ENCODE data around the gene YDJC.

DNA sequence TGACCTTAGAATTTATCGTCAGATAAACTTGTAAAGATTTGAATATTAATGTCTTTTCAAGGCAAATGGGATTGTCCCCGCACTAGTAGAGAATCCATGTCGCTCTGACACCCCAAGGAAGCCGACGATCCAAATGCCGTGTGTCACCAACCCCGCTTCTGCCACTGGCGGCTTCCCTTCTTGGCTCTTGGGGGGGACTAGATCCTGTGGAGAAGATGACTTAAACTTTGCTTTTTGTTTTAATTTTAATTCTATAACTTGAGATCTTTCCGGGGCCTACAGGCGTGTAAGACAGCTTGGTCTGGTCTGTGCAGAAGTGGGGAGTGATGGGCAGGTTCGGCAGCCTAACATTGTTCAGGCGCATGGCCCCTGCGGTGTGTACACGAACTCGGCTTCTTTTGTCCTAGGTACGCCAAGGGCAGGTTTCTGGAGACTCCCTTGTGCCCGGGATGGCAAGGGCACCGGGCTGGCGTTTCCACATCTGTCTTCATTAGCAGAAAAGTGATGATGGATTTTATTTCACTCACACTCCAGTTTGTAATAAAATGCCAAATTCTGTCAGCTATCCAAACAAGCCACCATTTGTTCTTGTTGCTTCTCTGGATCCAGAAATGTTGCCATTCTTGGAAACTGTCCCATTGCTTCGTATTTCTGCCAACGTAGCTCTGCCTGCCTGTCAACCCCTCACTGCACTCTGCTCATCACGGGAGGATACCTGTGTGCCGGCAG, 6.7 kb downstream of the YDJC start:
- no peak for TF ChIP-seq EZH2phosphoT487 (IDR thresholded peaks at IDR 0.05; ENCODE audit: borderline replicate concordance, low read length)
- TF ChIP-seq, protein P1, sequence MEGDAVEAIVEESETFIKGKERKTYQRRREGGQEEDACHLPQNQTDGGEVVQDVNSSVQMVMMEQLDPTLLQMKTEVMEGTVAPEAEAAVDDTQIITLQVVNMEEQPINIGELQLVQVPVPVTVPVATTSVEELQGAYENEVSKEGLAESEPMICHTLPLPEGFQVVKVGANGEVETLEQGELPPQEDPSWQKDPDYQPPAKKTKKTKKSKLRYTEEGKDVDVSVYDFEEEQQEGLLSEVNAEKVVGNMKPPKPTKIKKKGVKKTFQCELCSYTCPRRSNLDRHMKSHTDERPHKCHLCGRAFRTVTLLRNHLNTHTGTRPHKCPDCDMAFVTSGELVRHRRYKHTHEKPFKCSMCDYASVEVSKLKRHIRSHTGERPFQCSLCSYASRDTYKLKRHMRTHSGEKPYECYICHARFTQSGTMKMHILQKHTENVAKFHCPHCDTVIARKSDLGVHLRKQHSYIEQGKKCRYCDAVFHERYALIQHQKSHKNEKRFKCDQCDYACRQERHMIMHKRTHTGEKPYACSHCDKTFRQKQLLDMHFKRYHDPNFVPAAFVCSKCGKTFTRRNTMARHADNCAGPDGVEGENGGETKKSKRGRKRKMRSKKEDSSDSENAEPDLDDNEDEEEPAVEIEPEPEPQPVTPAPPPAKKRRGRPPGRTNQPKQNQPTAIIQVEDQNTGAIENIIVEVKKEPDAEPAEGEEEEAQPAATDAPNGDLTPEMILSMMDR (conservative IDR thresholded peaks at IDR 0.05; ENCODE audit: low read depth, low read length), result no peak
